Activated naive CD8-positive, alpha-beta T cell (primary cell): ENCODE measurements around the gene STAG3.
A peak's percentile ranks its signal among the peaks of the same experiment; 100 is the strongest.

Experiments used
- H3K27ac Mint-ChIP-seq: one replicate; pipeline ENCODE4 v1.8.0; 2021; ENCODE audit warnings: mixed read lengths
- H3K27me3 Mint-ChIP-seq: one replicate; pipeline ENCODE4 v1.8.0; 2021; ENCODE audit warnings: mixed read lengths
- H3K36me3 Mint-ChIP-seq: one replicate; pipeline ENCODE4 v1.8.0; 2021; ENCODE audit warnings: mixed read lengths
- H3K4me1 Mint-ChIP-seq: one replicate; pipeline ENCODE4 v1.8.0; 2021; ENCODE audit warnings: low read depth, mixed read lengths
- H3K4me3 Mint-ChIP-seq: one replicate; pipeline ENCODE4 v1.8.0; 2021; ENCODE audit warnings: mild to moderate bottlenecking, mixed read lengths
- H3K9me3 Mint-ChIP-seq: one replicate; pipeline ENCODE4 v1.8.0; 2021; ENCODE audit warnings: low read depth, mixed read lengths

STAG3 gene

DNA sequence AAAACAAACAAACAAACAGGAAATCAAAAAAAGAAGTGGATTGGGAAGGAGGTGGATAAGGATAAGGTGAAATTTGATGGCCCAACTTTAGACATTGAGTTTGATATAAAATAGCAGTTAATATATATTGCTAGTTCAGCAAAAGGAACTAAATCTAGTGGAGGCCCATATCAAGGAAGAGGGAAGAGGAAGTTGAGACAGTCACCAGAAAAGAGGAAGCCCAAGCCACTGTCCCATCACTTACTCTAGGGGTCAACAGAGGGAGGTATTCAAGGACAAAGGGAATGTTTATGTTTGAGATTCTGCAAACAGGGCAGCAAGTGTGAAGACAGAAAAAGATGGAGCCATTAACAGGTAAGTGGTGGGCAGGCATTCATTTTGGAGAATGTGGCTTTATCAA lies 25.3 kb upstream of the STAG3 start:
- Mint-ChIP-seq H3K9me3 (no peaks in the 10 kb centered on the region), H3K4me3 (no peak overlapping the region), H3K36me3 (peaks cover 4% of the 10 kb centered on the region), H3K27ac (peak overlapping the region; percentile 66), H3K27me3 (no peaks in the 10 kb centered on the region), H3K4me1 (peaks cover 61% of the 10 kb centered on the region)

DNA sequence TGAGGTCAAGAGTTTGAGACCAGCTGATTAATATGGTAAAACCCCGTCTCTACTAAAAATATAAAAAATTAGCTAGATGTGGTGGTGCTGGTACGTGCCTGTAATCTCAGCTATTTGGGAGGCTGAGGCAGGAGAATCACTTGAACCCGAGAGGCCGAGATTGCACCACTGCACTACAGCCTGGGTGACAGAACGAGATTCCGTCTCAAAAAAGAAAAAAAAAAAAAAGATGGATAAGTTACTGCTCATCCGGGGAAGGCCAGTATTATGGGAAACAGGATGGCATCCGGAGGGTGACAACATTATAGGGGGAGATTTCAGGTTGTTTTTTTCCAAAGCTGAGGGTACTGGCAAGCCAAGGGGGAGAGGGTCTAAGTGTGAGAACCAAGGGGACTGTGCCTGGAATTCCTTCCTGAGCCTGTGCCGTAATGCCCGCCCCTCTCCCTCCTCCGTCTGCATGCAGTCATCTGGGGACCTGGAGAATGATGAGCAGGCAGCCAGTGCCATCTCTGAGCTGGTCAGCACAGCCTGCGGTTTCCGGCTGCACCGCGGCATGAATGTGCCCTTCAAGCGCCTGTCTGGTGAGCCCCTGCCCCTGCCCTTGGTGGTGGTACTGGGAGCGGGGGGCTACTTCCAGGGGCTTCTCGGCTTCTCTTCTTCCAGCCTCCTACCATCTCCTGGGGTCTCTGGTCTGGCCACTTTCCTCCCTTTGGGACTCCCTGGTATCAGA lies 24.6 kb upstream of the STAG3 start:
- Mint-ChIP-seq H3K27me3 (no peaks in the 10 kb centered on the region), H3K4me1 (peaks cover 64% of the 10 kb centered on the region), H3K27ac (peak overlapping the region; percentile 66), H3K9me3 (no peaks in the 10 kb centered on the region), H3K4me3 (peak overlapping the region; percentile 10), H3K36me3 (peaks cover 4% of the 10 kb centered on the region)

DNA sequence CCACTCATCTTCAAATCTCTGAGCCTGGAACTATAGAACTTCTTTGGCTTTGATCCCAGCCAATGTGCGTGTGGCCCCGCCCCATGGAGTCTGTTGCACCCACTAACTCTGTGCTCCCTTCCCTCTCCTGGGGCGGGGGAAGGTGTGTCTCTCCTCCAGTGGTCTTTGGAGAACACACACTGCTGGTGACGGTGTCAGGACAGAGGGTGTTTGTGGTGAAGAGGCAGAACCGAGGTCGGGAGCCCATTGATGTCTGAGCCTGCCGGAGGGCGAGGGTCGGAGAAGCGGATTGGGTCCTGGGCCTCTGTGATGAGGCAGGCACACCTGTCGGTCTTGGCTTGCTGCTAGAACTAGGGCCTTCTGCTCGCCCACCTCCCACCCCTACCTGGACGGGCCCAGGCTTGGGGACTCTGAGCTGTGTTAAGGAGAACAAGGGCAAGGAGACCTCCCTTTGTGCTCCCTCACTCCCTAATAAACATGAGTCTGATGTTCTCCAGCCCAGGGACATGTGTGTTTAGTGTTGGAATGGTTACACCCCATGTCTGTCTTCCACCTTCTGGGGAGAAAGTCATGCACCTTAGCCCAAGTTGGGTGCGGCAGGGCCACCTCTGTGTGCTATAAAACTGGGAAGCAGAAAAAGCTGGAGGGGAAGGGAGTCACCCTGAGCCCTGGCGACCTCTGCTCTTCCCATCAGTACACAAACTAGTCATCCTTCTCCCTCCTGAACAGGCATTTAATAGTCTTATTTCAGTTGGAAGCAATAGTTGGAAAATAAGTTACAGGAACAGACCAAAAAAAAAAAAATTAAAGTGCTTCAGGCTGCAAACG lies 23.8 kb upstream of the STAG3 start:
- Mint-ChIP-seq H3K9me3 (no peaks in the 10 kb centered on the region), H3K36me3 (peaks cover 4% of the 10 kb centered on the region), H3K27me3 (no peaks in the 10 kb centered on the region), H3K4me1 (peaks cover 58% of the 10 kb centered on the region), H3K27ac (peak overlapping the region; percentile 66), H3K4me3 (no peak overlapping the region)

DNA sequence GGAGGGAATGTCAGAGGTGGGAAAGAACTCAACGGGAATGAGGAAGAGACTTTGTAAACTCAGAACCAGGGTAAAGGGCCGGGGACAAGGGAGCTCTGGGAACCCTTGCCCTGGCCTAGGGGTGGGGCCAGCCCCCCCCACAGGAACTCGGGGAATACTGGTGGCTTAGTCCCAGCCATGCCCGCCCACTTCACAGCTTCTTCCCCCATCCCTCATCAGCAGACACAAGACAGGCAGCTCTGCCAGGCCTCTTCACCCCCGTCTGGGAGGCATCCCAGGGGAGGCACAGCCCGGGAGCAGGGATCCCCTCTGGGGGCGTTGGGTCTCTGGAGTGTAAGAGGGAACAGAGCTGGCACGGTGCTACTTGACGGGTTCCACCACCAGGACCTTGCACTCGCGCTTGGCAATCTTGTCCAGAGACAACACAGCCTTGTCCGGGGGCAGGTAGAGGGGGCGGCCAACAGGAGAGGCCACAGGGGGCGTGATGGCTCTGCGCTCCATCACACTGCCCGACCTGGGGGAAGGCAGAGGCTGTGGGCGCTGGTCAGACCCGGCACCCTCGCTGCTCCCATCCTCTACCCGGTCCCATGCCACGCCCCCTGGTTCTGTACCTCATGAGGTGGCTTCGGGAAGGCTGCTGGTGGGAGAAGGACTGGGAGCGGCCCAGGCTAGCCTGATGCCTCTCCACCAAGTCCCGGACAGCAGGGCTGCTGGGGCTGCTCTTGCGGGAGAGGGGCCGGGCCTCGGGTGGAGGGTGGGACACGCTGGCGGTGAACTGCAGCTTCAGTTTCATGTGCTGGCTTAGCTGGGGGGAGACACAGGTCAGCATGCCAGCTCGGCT lies 22.8 kb upstream of the STAG3 start:
- Mint-ChIP-seq H3K9me3 (no peaks in the 10 kb centered on the region), H3K4me1 (peaks cover 59% of the 10 kb centered on the region), H3K4me3 (no peak overlapping the region), H3K36me3 (peaks cover 4% of the 10 kb centered on the region), H3K27me3 (no peaks in the 10 kb centered on the region), H3K27ac (no peak overlapping the region)

DNA sequence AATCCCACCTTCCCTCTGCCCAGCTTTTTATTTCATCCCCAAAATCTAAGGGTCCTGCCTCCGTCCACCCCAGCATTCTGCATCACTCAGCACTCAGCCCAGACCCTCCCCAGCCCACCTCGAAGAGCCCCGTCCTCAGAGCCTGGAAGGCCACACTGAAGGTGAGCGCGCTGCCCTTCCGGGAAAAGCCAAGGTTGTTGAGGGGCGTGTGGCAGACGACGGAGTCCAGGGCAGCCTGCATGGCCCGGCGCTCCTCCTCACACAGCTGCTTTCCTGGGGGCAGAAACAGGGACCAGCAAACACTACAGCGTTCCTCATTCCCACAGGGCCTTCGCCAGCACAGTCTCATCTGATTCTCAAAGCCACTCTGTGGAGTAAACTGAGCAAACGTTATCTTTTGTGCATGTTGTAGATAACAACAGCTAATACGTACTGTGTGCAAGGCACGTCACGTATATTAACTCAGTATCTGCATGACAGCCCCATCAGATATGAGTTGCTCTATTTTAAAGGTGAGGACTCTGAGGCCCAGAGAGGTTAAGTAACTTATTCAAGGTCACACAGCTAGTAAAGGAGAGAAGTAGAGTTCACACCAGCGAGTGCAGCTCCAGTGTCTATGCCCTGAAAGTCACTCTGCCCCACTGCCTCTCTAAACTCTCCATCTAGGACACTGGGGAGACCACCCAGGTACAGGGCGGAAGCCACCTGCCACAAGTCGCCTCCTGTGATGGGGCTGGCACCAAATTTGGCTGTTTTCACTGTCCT lies 22.0 kb upstream of the STAG3 start:
- Mint-ChIP-seq H3K9me3 (no peaks in the 10 kb centered on the region), H3K36me3 (no peaks in the 10 kb centered on the region), H3K4me3 (peak overlapping the region; percentile 51), H3K27me3 (no peaks in the 10 kb centered on the region), H3K27ac (peak overlapping the region; percentile 67), H3K4me1 (peaks cover 53% of the 10 kb centered on the region)

DNA sequence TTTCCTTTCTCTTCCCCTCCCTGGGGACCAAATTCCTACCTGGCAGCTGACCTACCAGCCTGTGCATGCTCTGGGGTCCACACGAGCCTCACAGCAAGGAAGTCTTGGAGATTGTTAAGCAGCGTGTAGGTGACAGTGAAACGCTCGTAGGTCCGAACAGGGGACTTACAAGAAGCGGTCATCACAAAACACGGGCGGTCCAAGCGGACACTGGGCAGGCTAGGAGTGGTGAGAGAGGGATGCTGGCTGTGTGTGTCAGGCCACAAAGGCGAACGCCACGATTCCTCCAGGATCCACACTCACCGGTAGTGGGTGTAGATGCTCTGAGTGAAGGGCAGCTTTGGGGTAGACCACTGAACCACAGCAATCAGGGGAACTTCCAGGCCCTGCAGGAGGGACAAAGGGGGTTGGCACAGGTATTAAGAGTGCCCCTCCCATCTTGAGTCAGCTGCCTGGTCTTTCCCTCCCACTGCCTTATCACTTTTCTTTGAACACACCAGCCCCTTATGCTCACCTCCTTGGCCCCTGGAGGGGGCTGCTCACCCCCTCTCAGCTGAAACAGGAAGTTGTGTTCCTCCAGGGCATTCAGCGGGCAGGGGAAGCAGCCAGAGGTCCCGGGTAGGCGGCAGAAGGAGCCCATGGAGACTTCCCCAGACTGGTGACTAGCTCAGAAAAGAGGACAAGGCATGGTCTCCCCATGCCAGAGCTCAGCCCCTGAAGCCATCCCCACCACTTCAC lies 21.2 kb upstream of the STAG3 start:
- H3K27me3 Mint-ChIP-seq = no peaks in the 10 kb centered on the region
- H3K4me3 Mint-ChIP-seq = peak overlapping the region; percentile 85
- peak overlapping the region; percentile 67 for H3K27ac Mint-ChIP-seq
- no peaks in the 10 kb centered on the region for H3K9me3 Mint-ChIP-seq
- H3K36me3 Mint-ChIP-seq = no peaks in the 10 kb centered on the region
- H3K4me1 Mint-ChIP-seq = peaks cover 53% of the 10 kb centered on the region

DNA sequence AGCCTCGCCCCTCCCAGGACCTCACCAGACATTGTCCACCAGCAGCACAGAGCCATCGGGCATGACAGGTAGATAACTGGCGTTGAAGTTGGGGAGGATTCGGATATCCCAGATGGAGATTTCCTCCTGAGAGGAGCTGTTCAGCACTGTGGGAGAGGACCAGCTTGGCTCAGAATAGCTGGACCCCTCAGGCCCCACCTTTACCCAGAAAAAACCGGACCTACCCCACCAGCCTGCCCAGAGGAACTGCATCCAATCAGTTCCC lies 20.7 kb upstream of the STAG3 start:
- no peaks in the 10 kb centered on the region for H3K9me3 Mint-ChIP-seq
- no peaks in the 10 kb centered on the region for H3K36me3 Mint-ChIP-seq
- H3K27ac Mint-ChIP-seq = peak overlapping the region; percentile 67
- H3K4me3 Mint-ChIP-seq = peak overlapping the region; percentile 85
- no peaks in the 10 kb centered on the region for H3K27me3 Mint-ChIP-seq
- peaks cover 53% of the 10 kb centered on the region for H3K4me1 Mint-ChIP-seq

DNA sequence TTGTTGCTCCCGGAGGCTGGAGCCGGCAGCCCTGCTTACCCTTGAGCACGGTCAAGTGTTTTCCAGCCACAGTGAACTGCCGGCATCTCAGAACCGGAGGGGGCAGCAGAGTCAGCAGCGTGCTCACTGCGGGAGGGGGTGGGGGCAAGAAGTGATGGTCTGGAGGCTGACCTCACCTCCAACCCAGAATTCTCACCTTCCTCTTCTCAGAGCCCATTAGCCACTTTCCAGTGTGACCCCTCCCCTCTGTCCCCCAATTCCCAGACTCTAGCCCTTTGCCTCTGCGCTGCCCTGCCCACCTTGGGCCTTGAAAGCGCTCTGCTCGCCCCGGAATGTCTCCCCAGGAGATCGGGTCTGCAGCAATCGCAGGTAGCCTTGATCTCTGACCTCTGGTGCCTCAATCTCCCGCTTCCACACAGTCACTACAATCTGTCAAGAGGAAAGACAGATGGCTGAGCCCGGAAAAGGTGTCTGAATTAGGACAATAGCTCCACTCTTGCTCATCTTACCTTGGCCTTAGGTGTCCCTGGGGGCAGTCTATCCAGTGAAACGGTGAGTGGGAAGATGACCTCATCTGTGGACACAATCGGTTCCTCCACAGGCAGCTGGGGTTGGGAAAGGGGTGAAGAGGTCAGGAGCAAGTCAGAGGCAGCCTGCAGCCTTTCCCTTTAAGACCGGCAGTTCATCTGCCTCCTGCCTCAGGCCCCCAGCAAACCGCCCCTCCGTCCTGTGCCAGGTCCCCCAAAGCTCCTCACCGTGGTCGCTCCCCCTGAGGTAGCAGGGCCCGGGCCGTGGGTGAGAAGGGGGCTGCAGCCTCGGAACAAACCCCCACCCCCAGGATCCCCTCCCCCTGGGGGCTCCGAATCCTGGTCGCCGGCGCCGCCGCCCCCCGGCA lies 20.1 kb upstream of the STAG3 start:
- Mint-ChIP-seq H3K27me3 (no peaks in the 10 kb centered on the region), H3K9me3 (no peaks in the 10 kb centered on the region), H3K27ac (peak overlapping the region; percentile 67), H3K36me3 (no peaks in the 10 kb centered on the region), H3K4me3 (peak overlapping the region; percentile 85), H3K4me1 (peaks cover 49% of the 10 kb centered on the region)

DNA sequence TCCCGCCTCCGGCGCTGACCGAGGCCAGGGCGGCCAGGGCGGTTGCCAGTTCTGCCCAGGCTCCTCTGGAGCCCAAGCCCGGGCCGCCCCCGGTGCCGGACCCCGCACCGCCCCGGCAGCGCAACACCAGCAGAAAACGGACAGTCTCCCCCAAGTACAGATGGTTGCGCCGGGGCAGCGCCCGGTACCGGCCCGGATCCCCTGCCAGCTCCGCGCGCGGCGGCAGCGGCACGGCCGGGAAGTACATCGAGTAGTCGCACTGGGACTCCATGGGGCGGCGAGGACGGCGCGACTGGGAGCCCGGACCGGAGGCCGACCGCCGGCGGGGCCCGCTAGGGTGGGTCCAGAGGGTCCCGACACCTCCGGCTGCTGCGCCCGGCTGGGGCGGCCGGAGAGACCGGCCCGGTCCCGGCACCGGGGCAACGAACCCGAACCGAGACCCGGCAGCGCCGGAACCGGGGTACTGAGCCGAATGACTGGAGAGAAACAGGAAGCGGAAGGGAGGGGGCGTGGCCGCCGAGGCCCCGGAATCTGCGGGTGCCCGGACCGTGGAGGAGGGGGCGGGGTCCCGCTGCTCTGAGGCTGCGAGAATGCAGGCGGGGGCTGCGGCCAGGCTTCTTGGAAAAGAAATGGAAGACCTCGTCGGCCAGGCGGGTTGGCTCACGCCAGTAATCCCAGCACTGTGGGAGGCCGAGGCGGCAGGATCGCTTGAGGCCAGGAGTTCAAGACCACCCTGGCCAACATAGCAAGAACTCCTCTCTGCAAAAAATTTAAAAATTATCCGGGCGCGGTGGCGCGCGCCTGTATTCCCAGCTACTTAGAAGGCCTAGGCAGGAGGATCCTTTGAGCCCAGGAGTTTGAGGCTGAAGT lies 19.3 kb upstream of the STAG3 start, which contains the start of gene TRAPPC14:
Gene TRAPPC14 (minus strand): TSS at position 495 of the 870 bp plus-strand sequence. CDS start 224 bp downstream, at position 271.
- Mint-ChIP-seq H3K27me3 (no peaks in the 10 kb centered on the region), H3K9me3 (no peaks in the 10 kb centered on the region), H3K4me1 (peaks cover 56% of the 10 kb centered on the region), H3K27ac (peak within 1 kb of the TSS; percentile 81), H3K36me3 (no peaks in the 10 kb centered on the region), H3K4me3 (peak within 1 kb of the TSS; percentile 85)

DNA sequence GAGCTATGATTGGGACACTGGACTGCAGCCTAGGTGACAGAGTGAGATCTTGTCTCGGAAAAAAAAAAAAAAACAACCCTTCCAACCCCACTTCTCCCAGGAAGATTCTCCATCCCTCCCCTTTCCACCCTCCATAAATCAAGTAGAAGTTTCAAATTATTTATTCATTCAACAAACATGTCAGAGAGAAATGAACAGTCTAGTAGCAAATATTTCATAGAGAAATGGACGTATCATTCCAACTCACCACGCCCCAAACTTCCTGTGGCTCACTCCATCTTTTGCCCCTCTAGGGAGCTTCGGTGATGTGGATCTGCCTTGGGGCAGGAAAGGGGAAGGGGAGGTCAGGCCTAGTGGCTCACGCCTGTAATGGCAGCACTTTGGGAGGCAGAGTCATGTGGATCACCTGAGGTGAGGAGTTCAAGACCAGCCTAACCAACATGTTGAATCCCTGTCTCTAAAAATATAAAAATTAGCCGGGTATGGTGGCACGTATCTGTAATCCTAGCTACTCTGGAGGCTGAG lies 18.6 kb upstream of the STAG3 start:
- peak overlapping the region; percentile 85 for H3K4me3 Mint-ChIP-seq
- H3K27me3 Mint-ChIP-seq = no peaks in the 10 kb centered on the region
- H3K9me3 Mint-ChIP-seq = no peaks in the 10 kb centered on the region
- peak overlapping the region; percentile 81 for H3K27ac Mint-ChIP-seq
- H3K36me3 Mint-ChIP-seq = no peaks in the 10 kb centered on the region
- peaks cover 57% of the 10 kb centered on the region for H3K4me1 Mint-ChIP-seq

DNA sequence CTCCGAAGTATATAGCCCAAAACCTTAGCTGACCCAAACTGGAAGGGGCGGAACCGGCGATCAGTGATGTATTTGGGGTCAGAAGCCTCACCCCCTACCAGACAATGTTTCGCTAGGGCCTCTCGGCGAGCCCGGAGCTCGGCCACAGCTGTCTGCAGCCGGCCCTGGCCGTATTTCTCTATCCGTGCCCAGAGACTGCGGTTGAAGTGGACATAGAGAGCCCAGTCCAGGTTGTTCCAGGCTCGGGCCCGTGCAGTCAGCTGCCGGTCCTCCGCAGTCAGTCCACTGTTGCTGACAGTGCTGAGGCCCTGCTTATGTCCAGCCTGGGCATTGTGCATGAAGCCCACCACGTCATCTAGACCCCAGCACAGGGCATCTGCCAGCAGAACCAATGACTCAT lies 17.7 kb upstream of the STAG3 start:
- no peaks in the 10 kb centered on the region for H3K36me3 Mint-ChIP-seq
- H3K9me3 Mint-ChIP-seq = no peaks in the 10 kb centered on the region
- H3K27me3 Mint-ChIP-seq = no peaks in the 10 kb centered on the region
- H3K4me3 Mint-ChIP-seq = no peak overlapping the region
- peaks cover 58% of the 10 kb centered on the region for H3K4me1 Mint-ChIP-seq
- H3K27ac Mint-ChIP-seq = peak overlapping the region; percentile 70

DNA sequence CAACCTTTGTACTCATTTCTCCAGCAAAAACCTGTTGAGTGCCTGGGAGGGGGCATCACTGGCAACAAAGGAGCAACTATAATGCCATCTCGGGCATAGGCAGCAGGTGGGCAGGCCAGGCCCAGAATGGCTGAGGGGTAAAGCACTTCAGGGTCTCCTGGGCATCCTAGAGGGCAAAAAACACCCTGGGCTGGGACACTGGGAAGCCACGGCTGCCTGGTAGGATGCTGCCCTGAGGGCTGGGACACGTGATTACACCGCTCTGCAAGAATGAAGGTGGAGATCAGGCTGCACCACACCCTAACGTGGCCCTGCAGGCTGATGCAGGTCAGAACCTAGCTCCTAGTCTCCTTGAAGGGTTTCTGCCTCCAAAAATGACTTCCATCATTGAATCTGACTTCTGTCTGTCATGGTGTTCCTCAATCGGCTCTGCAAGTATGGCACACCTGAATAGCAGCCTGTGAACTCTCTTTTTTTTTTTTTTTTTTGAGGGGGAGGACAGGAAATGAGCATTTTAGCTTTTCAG lies 14.6 kb upstream of the STAG3 start:
- no peaks in the 10 kb centered on the region for H3K9me3 Mint-ChIP-seq
- no peaks in the 10 kb centered on the region for H3K36me3 Mint-ChIP-seq
- H3K27me3 Mint-ChIP-seq = no peaks in the 10 kb centered on the region
- peak overlapping the region; percentile 66 for H3K4me3 Mint-ChIP-seq
- H3K27ac Mint-ChIP-seq = peak overlapping the region; percentile 92
- peaks cover 59% of the 10 kb centered on the region for H3K4me1 Mint-ChIP-seq
